Dedifferentiated amniotic fluid mesenchymal stem cell (primary cell): ENCODE measurements around the gene HTR3E.
A peak's percentile ranks its signal among the peaks of the same experiment; 100 is the strongest.
"Not testable (repeated sequence)": the region's sequence is repeated elsewhere in the genome, so short reads cannot be mapped to it uniquely, and the experiment has no call there.

ENCODE experiments used
- DNase-seq: peaks from one replicate; pipeline ENCODE4 v3.0.0-alpha.2; 2016; ENCODE audit errors: extremely low spot score

HTR3E gene, protein sequence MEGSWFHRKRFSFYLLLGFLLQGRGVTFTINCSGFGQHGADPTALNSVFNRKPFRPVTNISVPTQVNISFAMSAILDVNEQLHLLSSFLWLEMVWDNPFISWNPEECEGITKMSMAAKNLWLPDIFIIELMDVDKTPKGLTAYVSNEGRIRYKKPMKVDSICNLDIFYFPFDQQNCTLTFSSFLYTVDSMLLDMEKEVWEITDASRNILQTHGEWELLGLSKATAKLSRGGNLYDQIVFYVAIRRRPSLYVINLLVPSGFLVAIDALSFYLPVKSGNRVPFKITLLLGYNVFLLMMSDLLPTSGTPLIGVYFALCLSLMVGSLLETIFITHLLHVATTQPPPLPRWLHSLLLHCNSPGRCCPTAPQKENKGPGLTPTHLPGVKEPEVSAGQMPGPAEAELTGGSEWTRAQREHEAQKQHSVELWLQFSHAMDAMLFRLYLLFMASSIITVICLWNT

DNA sequence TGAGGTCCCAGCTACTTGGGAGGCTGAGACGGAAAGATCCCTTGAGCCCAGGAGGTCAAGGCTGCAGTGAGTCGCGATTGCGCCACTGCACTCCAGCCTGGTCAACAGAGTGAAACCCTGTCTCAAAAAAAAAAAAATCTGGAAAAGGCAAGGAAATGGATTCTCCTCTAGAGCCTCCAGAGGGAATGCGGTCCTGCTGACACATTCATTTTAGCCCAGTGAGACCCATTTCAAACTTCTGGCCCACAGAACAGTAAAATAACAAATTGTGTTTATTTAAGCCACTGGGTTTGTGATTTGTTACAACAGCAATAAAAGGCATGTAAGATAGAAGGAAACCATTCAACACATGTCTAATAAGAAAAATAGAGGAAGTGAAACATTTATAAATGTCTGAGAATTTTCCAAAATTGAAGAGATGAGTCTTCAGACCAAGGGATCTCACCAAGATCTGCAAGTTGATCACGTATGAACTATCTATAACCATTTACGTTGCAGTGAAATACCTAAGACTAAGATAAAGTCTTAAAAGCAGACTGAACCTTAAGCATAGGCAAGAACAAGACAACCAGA lies at the start of gene HTR3E:
TSS of gene HTR3E (plus strand) at position 254 of the 573 bp plus-strand sequence. CDS start 466 bp downstream, outside the sequence.
- no peak for DNase-seq

DNA sequence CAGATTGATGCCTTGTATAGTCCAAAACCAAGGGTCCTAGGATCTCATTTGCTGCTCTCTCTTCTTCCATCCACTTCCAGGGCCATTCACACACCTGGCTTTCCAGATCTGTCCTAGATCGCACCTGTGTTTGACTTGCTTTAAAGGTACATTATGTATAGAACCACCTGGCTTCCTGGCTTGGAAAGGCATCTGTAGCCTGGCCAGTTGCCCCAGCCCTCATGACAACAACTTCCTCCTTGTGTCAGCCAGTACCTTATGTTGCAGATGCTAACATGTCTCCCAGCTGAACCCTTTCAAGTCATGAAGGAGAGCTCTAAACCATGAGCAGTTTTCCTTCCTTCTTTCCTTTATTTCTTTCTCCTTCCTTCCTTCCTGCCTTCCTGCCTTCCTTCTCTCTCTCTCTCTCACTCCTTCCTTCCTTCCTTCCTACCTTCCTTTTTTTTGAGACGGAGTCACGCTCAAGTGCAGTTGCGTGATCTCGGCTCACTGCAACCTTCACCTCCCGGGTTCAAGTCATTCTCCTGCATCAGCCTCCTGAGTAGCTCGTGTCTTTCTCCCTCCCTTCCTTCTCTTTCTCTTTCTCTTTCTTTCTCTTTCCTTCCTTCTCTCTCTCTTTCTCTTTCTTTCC lies 46.5 kb upstream of the HTR3E start:
- DNase-seq, result no peak

DNA sequence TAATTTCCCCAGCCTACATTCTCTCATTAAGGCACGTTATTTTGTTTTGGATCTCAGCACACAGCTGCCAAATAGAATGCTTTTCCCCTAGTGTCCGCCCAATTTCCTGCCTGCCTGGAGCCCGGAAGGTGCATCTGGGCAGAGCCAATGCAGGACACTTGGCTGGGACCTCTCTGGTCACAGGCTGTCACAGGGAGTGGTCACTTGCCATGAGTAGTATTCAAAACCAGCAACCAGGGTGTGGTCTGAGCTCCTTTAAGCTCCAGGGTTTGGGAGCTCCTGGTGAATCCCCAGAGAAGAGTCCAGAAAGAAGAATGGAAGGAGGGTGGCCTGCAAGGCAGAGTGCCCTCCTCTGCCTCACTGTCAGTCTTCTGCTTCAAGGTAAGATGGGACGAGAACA lies 44.1 kb upstream of the HTR3E start, which contains the start of gene HTR3C:
TSS of gene HTR3C (plus strand) at position 281 of the 400 bp plus-strand sequence. CDS start at position 315, 34 bp downstream.
- no peak for DNase-seq

DNA sequence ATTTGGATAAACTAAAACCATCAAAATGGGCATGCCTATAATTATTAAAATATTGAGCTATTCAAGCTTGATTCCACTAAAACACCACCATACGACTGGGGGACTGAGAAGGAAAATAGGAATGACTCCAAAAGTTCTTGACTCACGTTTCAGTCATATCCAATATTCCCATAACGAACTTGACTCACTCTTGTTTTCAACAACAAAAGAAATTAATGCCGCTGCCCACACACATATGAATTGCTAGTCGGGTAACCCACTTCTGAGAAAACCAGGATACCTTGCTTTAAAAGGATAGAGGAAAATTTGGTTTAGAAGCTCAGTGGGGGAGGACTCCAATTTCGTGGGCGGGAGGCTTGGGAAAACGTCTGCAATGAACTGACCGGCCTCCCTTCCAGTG lies 38.8 kb upstream of the HTR3E start:
- no peak for DNase-seq

DNA sequence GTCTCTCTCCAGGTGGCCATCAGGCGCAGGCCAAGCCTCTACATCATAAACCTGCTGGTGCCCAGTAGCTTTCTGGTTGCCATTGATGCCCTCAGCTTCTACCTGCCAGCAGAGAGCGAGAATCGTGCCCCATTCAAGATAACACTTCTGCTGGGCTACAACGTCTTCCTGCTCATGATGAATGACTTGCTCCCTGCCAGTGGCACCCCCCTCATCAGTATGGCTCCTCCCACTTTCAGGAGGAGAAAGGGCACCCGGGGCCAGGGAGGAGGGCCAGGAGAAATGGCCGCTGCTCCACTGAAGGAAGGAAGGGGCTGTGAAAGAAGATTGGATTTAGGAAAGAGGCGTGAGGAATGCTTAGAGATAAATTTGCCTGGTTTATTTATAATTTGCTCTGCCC lies 37.4 kb upstream of the HTR3E start:
- DNase-seq, result no peak

DNA sequence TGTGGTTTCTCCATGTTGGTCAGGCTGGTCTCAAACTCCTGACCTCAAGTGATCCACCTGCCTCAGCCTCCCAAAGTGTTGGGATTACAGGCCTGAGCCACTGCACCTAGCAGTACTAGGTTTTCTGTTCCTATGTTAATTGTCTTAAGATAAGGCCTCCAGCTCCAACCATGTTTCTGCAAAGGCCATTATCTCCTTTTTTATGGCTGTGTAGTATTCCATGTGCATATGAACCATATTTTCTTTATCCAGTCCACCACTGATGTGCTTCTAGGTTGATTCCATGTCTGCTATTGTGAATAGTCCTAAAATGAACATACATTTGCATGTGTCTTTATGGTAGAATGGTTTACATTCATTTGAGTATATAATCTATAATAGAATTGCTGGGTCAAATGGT lies 34.2 kb upstream of the HTR3E start:
- DNase-seq, result no peak

DNA sequence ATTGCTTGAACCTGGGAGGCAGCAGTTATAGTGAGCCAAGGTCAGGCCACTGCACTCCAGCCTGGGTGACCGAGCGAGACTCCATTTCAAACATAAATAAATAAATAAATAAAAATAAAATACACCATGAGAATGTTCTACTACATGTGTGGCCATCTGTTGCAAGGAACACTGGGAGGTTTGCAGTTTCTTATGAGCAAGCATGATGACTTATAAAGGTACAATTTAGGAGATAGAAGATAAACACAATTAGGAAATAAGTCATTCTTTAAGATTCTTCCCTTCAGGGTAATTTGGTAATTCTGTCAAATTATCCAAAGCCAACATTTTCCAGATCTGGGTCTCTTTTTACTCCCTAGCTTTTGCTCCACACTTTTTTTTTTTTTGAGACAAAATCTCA lies 30.7 kb upstream of the HTR3E start:
- no peak for DNase-seq

DNA sequence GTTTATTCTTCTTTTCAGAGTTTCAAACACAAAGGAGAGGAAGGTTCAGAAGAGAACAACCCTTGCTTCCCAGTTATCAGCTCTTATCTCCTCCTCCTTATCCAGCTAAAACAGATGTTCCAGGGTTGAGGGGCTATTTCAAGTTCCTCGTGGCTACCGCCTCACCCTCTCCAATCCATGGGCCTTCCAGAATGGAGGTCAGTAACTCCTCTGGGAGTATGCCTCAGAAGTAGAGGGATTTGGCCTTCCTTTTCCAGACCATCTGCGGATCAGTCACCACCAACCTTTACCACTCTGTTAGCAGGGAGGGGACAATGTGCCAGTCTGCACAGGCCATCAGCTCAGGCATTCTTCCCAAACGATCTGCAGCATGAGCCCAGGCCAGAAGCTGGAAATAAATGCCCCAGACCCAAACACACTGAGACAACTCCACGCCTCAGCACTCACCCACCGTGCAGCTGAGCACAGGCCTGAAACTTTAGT lies 29.2 kb upstream of the HTR3E start:
- no peak for DNase-seq

DNA sequence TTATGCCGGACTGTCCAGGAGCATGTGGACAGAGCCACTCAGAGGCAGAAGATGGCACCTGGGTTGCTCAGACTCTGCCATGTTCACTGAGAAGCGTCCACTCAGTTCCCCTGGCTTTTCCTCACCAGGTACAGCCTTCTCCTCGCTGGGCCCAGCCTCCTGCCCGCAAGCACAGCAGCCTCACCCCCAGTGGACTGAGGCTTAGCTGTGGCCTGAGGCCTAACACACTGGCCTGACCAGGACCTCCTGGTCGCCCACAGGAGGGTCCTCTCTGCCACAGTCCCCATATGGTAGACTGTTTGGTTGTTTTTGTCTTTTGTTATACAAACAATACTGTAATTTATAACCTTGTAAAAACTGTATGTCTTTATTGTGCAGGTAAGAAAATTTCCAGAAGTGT lies 28.5 kb upstream of the HTR3E start:
- no peak for DNase-seq

DNA sequence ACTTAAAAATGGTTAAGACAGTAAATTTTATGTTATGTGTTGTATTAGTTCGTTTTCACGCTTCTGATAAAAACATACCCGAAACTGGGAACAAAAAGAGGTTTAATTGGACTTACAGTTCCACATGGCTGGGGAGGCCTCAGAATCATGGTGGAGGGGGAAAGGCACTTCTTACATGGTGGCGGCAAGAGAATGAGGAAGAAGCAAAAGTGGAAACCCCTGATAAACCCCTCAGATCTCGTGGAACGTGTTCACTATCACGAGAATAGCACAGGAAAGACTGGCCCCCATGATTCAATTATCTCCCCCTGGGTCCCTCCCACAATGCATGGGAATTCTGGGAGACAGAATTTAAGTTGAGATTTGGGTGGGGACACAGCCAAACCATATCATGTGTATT lies 25.7 kb upstream of the HTR3E start:
- DNase-seq, result not testable (repeated sequence)

DNA sequence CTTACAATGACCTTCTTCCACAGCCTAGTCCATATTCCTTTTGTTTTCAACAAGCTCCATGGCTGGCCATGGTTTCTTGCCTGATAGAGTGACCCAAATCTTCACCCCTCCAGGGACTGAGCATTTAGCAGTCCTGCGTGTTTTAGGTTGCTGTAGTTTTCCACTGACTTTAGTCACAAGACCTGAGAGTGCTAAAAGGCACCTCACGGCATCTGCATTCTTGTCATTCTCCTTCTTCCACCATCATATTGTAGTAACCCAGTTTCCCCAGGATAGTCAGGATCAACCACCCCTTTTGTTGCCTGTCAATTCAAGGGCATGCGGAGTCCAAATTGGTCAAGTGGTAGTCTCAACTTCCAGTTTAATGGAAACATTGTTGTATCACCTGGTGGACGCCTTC lies 23.2 kb upstream of the HTR3E start:
- no peak for DNase-seq

DNA sequence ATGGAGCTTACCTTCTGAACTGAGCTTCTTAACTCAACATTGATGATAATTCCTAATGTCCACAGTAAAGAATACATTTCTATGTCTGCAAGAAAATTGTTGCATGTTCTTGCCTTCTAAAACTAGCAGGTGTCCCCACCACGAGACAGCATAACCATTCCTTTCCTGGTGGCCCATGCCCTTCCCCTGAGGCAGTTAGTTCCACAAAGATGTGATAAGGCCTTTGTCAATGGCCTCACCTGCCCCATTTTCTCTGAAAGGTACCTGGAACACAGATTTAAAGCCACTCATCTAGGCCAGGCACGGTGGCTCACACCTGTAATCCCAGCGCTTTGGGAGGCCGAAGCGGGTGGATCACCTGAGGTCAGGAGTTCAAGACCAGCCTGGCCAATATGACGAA lies 21.0 kb upstream of the HTR3E start:
- no peak for DNase-seq

DNA sequence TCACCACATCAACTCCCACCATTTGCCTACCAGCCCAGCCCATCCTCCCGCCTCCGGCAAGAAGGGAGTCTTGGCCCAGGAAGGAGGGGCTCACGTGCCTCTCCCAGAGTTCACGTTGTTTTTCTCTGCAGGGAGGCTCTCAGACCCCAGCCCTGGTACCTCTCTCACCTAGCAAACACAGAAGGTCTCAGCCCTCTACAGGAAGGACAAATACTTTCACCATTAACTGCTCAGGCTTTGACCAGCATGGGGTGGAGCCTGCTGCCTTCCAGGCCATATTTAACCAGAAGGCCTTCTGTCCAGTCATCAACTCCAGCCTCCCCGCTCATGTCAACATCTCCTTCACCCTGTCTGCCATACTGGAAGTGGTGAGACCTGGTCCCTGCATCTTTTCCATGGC lies 19.0 kb upstream of the HTR3E start:
- no peak for DNase-seq

DNA sequence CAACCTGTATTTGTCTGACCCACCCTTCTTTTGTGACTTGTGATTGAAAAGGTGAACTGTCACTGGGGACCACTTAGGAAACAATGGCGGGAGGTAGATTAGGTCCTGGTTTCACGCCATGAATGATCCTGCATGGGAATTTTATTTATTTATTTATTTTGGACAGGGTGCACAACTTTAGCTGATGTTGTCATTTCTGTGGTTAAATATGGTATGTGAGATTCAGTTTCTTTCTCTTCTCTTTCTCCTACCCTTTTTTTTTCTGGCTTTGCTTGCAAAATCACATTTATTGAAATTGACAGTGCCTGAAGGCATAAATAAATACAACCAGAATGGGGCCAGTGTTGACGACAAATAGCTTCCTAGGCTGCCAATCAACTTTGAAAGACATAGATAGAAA lies 18.0 kb upstream of the HTR3E start:
- DNase-seq, result peak; percentile 82

DNA sequence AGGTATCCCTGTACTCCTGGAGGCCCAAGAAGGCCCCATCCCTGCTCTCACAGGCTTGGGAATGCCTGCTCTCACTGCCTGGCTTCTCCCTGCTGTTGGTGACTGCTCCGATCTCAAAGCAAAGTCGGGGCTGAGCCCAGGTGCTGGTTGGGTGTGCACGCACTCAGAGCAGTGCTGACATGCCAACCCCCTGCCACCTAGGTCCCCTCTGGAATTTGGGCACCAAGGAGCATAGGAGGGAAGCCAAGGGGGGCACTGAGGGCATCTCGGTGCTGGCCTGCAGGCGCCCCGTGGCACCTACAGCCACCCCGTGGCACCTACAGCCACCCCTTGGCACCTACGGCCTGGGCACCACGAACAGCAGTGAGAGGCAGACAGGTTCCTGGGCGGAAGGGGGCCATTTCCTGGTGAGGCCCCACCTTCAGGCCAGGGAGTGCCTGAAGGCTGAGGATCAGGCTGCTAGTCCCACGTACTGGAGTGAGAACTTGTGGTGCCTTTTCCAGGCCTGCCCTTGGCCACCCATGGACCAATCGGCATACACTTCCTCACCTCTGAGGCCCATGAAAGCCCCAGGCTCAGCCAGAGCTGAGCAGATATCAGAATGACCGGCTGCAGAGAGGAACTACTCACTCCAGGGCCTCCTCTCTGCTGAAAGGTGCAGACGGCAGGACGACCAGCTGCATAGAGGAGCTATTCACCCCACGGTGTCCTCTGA lies 15.6 kb upstream of the HTR3E start:
- DNase-seq, result no peak

DNA sequence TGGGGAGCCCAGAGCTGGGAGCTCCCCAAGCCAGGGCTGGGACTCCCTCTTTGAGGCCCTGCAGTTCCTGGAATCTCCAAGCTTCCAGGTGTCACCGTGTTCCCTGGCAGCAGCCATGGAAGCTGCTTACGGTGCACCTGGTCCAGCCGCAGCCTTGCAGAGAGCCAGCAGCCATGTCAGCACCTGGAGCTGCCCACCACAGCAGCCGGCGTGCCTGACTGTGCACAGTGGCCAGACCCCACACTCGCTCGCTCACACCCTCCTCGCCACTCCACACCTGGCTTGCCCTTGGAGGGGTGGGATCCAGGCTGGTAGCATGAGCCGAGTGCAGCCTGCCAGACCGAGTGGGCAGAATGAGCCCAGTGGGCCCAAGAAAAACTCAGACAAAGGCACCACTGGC lies 14.8 kb upstream of the HTR3E start:
- DNase-seq, result no peak

DNA sequence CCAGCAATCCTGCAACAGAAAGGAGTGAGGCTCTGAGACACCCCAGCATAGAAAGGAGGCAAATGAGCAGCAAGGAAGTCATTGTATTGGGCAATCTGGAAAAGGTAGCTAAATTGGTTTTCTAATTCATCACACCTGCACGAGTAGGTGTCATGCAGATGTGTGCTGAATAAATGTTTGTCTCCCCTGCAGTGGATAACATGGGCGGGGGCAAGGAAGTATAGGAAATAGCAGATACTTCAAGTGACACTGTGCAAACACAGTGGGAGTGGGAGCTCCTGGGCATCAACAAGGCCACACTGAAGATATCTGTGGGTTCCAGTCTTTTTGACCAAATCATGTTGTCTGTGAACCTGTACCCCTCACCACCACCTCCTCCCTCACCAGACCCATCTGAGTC lies 14.4 kb upstream of the HTR3E start:
- DNase-seq, result no peak

DNA sequence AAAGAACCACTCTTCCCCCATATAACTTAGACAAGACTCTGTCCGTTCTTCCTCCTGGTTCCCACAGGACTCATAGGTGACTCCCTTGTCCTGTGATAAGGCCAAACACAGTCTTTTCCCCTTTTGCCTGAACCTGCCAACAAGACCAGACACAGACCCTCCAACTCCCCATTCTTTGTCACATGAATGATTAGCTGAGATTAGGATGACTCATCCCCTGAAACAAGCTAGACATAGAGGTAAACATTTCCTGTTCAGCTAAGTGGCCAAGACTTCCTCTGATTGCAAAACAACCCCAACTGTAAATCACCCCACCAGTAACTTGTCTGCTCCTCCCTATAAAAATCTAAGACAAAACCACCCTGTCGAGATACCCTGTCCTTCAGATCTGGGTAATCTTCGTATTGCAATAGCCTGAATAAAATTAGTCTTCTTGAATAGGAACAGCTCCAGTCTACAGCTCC lies 11.4 kb upstream of the HTR3E start:
- no peak for DNase-seq

DNA sequence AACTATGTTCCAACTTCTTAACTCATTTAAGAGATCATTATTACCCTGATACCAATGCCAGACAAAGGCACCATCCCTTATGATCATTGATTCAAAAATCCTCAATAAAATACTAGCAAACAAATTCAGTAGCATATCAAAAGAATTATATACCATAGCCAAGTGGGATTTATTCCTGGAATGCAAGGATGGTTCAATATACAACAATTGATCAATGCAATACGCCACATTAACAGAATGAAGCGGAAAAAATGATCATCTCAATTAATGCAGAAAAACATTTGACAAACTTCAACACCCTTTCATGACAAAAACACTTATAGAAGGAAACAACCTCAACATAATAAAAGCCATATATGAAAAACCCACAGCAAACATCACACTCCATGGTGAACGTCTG lies 4.7 kb upstream of the HTR3E start:
- DNase-seq, result no peak

DNA sequence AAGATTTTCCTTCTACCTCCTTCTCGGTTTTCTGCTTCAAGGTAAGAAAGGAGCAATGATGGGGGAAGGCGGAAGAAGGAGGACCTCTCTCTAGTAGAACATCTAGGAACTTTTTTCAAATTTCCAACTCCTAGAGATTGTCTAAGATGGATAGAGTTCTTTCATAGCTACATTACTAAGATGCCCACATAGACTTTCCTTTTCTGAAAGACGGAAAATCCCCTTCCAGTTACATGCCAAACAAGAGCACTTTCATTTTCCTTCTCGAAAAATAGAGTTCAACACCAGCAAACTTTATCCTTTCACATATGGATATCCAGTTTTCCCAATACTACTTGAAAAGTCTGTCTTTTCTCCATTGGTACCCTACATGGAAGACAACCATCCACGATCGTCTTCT lies 692 bp downstream of the HTR3E start:
- no peak for DNase-seq

DNA sequence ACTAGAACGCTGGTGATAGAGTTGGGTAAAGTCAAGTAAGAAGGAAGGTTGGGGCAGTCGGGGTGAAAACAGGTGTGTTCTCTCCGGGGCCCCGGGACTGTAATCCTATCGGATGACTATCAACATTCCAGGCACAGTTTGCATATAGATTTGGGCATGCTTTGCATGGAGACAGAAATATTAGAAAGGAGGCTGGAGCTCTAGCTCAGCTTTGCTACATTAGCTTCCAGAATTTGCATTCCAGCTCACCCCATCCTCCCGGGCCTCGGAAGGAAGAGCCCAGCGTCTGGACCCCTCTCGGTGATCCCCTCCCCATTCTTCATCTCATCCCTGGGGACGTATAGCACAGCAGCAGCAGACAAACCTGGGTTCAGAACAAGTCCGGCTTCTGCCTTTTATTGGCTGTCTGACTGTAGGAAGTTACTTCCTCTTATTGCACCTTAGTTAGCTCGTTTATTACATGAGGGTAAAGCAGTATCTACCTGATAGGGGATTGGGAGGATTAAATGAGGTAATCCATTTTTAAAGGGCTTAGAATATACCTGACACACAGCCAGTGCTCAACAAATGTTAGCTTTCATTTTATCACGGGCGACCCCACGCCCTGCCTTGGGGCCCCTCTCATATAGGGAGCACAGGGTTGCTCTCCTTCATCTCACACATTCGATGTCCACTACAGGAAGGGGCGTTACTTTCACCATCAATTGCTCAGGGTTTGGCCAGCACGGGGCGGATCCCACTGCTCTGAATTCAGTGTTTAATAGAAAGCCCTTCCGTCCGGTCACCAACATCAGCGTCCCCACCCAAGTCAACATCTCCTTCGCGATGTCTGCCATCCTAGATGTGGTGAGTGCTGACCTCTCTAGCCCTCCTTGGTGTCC lies 3.2 kb downstream of the HTR3E start:
- no peak for DNase-seq
